Measurements from ENCODE around the gene PSMG1.

DNA sequence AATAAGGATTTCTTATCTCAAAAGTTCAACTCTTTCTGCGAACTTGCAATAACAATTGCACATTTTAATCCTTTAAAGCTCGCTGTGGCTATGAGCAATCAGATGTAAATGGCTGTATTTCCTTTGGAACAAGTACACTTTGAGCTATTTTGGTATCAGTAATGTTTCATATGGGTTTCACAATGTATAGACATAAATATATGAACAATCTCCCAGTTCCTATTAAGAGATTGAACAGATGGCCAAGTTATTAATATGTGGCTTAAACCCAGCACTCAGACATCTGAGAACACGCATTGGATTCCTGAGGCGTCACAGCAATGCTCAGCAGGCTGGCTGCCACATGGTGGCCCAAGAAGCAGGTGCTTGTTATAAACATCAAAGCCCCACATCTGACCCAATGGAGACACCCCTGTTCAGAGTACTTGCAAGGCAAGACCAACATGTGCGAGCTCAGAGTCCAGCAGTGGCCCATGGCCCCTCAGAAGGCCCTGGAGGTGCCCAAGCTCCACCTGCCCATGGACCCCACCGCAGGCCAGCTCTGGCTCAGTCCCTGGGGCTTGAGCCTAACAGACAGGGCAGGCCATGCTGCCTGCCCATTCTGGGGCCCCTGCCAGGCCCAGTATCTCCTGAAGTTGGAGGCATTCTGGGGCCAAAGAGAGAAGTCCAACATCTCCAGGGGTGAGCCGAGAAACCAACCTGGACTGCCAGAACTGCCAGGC is 23.7 kb downstream of the PSMG1 start:
- TF ChIP-seq, protein P1, sequence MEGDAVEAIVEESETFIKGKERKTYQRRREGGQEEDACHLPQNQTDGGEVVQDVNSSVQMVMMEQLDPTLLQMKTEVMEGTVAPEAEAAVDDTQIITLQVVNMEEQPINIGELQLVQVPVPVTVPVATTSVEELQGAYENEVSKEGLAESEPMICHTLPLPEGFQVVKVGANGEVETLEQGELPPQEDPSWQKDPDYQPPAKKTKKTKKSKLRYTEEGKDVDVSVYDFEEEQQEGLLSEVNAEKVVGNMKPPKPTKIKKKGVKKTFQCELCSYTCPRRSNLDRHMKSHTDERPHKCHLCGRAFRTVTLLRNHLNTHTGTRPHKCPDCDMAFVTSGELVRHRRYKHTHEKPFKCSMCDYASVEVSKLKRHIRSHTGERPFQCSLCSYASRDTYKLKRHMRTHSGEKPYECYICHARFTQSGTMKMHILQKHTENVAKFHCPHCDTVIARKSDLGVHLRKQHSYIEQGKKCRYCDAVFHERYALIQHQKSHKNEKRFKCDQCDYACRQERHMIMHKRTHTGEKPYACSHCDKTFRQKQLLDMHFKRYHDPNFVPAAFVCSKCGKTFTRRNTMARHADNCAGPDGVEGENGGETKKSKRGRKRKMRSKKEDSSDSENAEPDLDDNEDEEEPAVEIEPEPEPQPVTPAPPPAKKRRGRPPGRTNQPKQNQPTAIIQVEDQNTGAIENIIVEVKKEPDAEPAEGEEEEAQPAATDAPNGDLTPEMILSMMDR (IDR thresholded peaks at IDR 0.05; ENCODE audit: low read depth, low read length), result no peak
- TF ChIP-seq POLR2A (IDR thresholded peaks at IDR 0.05; ENCODE audit: extremely low read depth, insufficient read length) (no peak), MYC (IDR thresholded peaks at IDR 0.05; ENCODE audit: low read depth, low read length) (no peak)
- TF ChIP-seq, protein P2, sequence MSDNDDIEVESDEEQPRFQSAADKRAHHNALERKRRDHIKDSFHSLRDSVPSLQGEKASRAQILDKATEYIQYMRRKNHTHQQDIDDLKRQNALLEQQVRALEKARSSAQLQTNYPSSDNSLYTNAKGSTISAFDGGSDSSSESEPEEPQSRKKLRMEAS (IDR thresholded peaks at IDR 0.05; ENCODE audit: low read depth, low read length), result no peak
